H1 (cell line): Measurements from ENCODE around the gene C14orf119. TPM values are rescaled to one million over a fixed set of nuclear protein-coding genes. Genes with fewer than 3 reads are reported as not detected.

ENCODE experiments used
- CTCF ChIA-PET: fragments of 300-600 bp; sonication (Branson Sonifier 250); formaldehyde crosslinking; loops from one replicate; lab custom pipeline; 2021; ENCODE audit not compliant: partially characterized antibody; lab: Charles Lee
- POLR2A ChIA-PET: fragments of 300-600 bp; sonication (Branson Sonifier 250); formaldehyde crosslinking; loops from one replicate; lab custom pipeline; 2021; ENCODE audit warnings: inconsistent platforms; ENCODE audit not compliant: partially characterized antibody; lab: Charles Lee
- DNase-seq, 2 experiments: peaks; one replicate each; pipeline versions ENCODE4 v3.0.0 to v3.0.0-alpha.2; 2010 to 2022; ENCODE audit warnings: low spot score in 2 of 2, low read depth in 1 of 2, mixed read lengths in 1 of 2
- FAIRE-seq: peaks from 2 replicates; lab custom pipeline; 2011; peaks lifted over from hg19 to GRCh38; lab: Jason Lieb, UNC
- H2AFZ ChIP-seq: 2 replicates; pipeline ENCODE4 v1.8.1; 2012; ENCODE audit warnings: low read length, inconsistent platforms
- H2AK5ac ChIP-seq: 2 replicates; pipeline ENCODE4 v1.6.1; 2013; ENCODE audit warnings: low read depth, low read length
- H2BK120ac ChIP-seq: replicated peaks from 2 replicates; pipeline ENCODE3; 2013; ENCODE audit warnings: low read depth, low read length, inconsistent platforms
- H2BK12ac ChIP-seq: 2 replicates; pipeline ENCODE4 v1.6.1; 2013; ENCODE audit warnings: low read depth, low read length
- H2BK15ac ChIP-seq: 2 replicates; pipeline ENCODE4 v1.6.1; 2013; ENCODE audit warnings: low read length
- H2BK20ac ChIP-seq: 2 replicates; pipeline ENCODE4 v1.6.1; 2013; ENCODE audit warnings: low read length
- H2BK5ac ChIP-seq: 2 replicates; pipeline ENCODE4 v1.6.1; 2013; ENCODE audit warnings: low read depth, low read length
- H3K14ac ChIP-seq: 2 replicates; pipeline ENCODE4 v1.6.1; 2013; ENCODE audit warnings: inconsistent platforms; ENCODE audit not compliant: insufficient read length
- H3K18ac ChIP-seq: 2 replicates; pipeline ENCODE4 v1.6.1; 2013; ENCODE audit warnings: low read length; ENCODE audit errors: extremely low read depth
- H3K23ac ChIP-seq: 2 replicates; pipeline ENCODE4 v1.6.1; 2013; ENCODE audit warnings: inconsistent platforms; ENCODE audit not compliant: insufficient read length
- H3K23me2 ChIP-seq: 2 replicates; pipeline ENCODE4 v1.6.1; 2013; ENCODE audit warnings: low read depth, low read length
- H3K27ac ChIP-seq: 2 replicates; pipeline ENCODE4 v1.6.1; 2011; ENCODE audit warnings: low read depth, low read length, inconsistent platforms
- H3K27me3 ChIP-seq, 4 experiments: replicated peaks in 1 of 4; 1 replicate in 1 of 4; 2 replicates in 3 of 4; pipeline versions ENCODE4 v1.6.1 to v1.8.1; 2011 to 2013; ENCODE audit warnings: low read length in 3 of 4, mild to moderate bottlenecking in 3 of 4, inconsistent platforms in 2 of 4, mixed read lengths in 2 of 4, moderate library complexity in 1 of 4; ENCODE audit not compliant: control insufficient read depth in 3 of 4, insufficient read depth in 3 of 4; ENCODE audit errors: extremely low read depth in 1 of 4
- H3K36me3 ChIP-seq, 4 experiments: 2 replicates each; pipeline versions ENCODE4 v1.6.1 to v1.8.1; 2011 to 2013; ENCODE audit warnings: mild to moderate bottlenecking in 4 of 4, low read length in 3 of 4, moderate library complexity in 2 of 4, control low read depth in 1 of 4, inconsistent platforms in 1 of 4; ENCODE audit not compliant: insufficient read depth in 4 of 4, control insufficient read depth in 2 of 4
- H3K4ac ChIP-seq: replicated peaks from 2 replicates; pipeline ENCODE3; 2013; ENCODE audit warnings: low read length, low read depth, mixed read lengths, inconsistent platforms; ENCODE audit not compliant: insufficient read length
- H3K4me1 ChIP-seq, 4 experiments: replicated peaks in 1 of 4; 1 replicate in 1 of 4; 2 replicates in 3 of 4; pipeline versions ENCODE4 v1.6.1 to v1.8.1; 2011 to 2013; ENCODE audit warnings: low read length in 3 of 4, inconsistent platforms in 2 of 4, mixed read lengths in 1 of 4; ENCODE audit not compliant: insufficient read depth in 4 of 4, control insufficient read depth in 3 of 4
- H3K4me2 ChIP-seq, 2 experiments: 2 replicates each; pipeline versions ENCODE4 v1.6.1 to v1.8.1; 2011 to 2013; ENCODE audit warnings: low read depth in 2 of 2, low read length in 2 of 2, control low read depth in 1 of 2, inconsistent platforms in 1 of 2, mild to moderate bottlenecking in 1 of 2; ENCODE audit not compliant: insufficient read depth in 1 of 2
- H3K4me3 ChIP-seq, 4 experiments: fragments of 200-600, 300-600 bp in 1 of 4; sonication (generic), shearing (Covaris generic), sonication (Bioruptor Twin) in 1 of 4; 2 replicates each; pipeline versions ENCODE4 v1.5.1 to v1.8.1; 2011 to 2016; ENCODE audit warnings: low read length in 4 of 4, low read depth in 3 of 4, control low read depth in 2 of 4, inconsistent platforms in 2 of 4, mild to moderate bottlenecking in 2 of 4, mixed read lengths in 1 of 4, moderate library complexity in 1 of 4; ENCODE audit not compliant: insufficient read depth in 2 of 4; ENCODE audit errors: extremely low read depth in 1 of 4
- H3K56ac ChIP-seq: replicated peaks from 2 replicates; pipeline ENCODE3; 2013; ENCODE audit warnings: low read depth, mild to moderate bottlenecking, mixed read lengths, low read length, inconsistent platforms; ENCODE audit not compliant: insufficient read length
- H3K79me1 ChIP-seq: 2 replicates; pipeline ENCODE4 v1.6.1; 2013; ENCODE audit warnings: low read depth, low read length, control low read depth
- H3K79me2 ChIP-seq, 2 experiments: 2 replicates each; pipeline versions ENCODE4 v1.6.1 to v1.8.1; 2012 to 2013; ENCODE audit warnings: low read length in 2 of 2, mild to moderate bottlenecking in 2 of 2, inconsistent platforms in 1 of 2; ENCODE audit not compliant: insufficient read depth in 2 of 2, control insufficient read depth in 1 of 2
- H3K9ac ChIP-seq, 4 experiments: replicated peaks in 1 of 4; 1 replicate in 1 of 4; 2 replicates in 3 of 4; pipeline versions ENCODE4 v1.6.1 to v1.8.1; 2011 to 2013; ENCODE audit warnings: low read depth in 3 of 4, low read length in 3 of 4, control low read depth in 2 of 4, mild to moderate bottlenecking in 2 of 4, moderate library complexity in 2 of 4, inconsistent platforms in 1 of 4; ENCODE audit errors: extremely low read depth in 1 of 4
- H3K9me3 ChIP-seq, 2 experiments: 2 replicates each; pipeline versions ENCODE4 v1.6.1 to v1.8.1; 2012 to 2013; ENCODE audit warnings: mild to moderate bottlenecking in 2 of 2, moderate library complexity in 2 of 2, control low read depth in 1 of 2, inconsistent platforms in 1 of 2, low read depth in 1 of 2, low read length in 1 of 2, mixed read lengths in 1 of 2; ENCODE audit not compliant: insufficient read depth in 2 of 2
- H4K20me1 ChIP-seq, 2 experiments: replicated peaks in 1 of 2; 2 replicates each; pipeline versions ENCODE3 to v1.8.1; 2011 to 2013; ENCODE audit warnings: inconsistent platforms in 2 of 2, low read length in 2 of 2, mild to moderate bottlenecking in 1 of 2; ENCODE audit not compliant: insufficient read depth in 2 of 2, control insufficient read depth in 1 of 2
- H4K5ac ChIP-seq: 2 replicates; pipeline ENCODE4 v1.6.1; 2013; ENCODE audit warnings: low read length, low read depth, mixed read lengths, inconsistent platforms; ENCODE audit not compliant: insufficient read length
- H4K8ac ChIP-seq: 2 replicates; pipeline ENCODE4 v1.8.0; 2013; ENCODE audit warnings: mild to moderate bottlenecking, moderate library complexity, low read length, inconsistent platforms; ENCODE audit not compliant: insufficient read depth; ENCODE audit errors: extremely low read depth
- H4K91ac ChIP-seq: replicated peaks from 2 replicates; pipeline ENCODE3; 2013; ENCODE audit warnings: low read length, mixed read lengths, inconsistent platforms; ENCODE audit not compliant: insufficient read length
- BRCA1 ChIP-seq: IDR thresholded peaks from 2 replicates; pipeline ENCODE4 v1.6.1; 2012; ENCODE audit warnings: low read depth, low read length, improper control_type of control experiment
- CBX5 ChIP-seq: fragments of 300-800, 300-1000 bp; sonication (generic); IDR thresholded peaks from 2 replicates; pipeline ENCODE4 v1.7.1; 2016; ENCODE audit warnings: antibody characterized with exemption, low read length, low read depth
- CTBP2 ChIP-seq: IDR thresholded peaks from 2 replicates; pipeline ENCODE4 v1.7.0; 2011; ENCODE audit warnings: borderline replicate concordance, mild to moderate bottlenecking, moderate library complexity, mixed read lengths, low read length; ENCODE audit not compliant: insufficient read depth, insufficient read length
- EZH2 ChIP-seq: fragments of 200-600 bp; sonication (generic); IDR thresholded peaks from 2 replicates; pipeline ENCODE4 v1.7.1; 2012; ENCODE audit warnings: low read depth, mild to moderate bottlenecking, moderate library complexity, low read length, inconsistent platforms; ENCODE audit not compliant: severe bottlenecking
- MAFK ChIP-seq: IDR thresholded peaks from 2 replicates; pipeline ENCODE4 v1.6.1; 2012; ENCODE audit warnings: low read depth, mild to moderate bottlenecking, improper control_type of control experiment, low read length
- SAP30 ChIP-seq: fragments of 300-600 bp; sonication (generic); IDR thresholded peaks from 2 replicates; pipeline ENCODE4 v1.7.1; 2012; ENCODE audit warnings: low read length, moderate library complexity, mild to moderate bottlenecking, inconsistent platforms; ENCODE audit not compliant: insufficient read depth, insufficient replicate concordance
- TEAD4 ChIP-seq: IDR thresholded peaks from 2 replicates; pipeline ENCODE4 v1.6.1; 2012; ENCODE audit warnings: low read depth, low read length, inconsistent platforms, mixed read lengths
- WGBS, 2 experiments: shearing (Covaris generic) in 1 of 2; methylation state at CpG; one replicate each; pipeline versions ENCODE4 v1.1.6 to v1.1.7; 2013 to 2015; ENCODE audit warnings: low lambda C conversion rate in 2 of 2, mixed read lengths in 2 of 2, inconsistent platforms in 1 of 2, low coverage in 1 of 2, missing lambda C conversion rate in 1 of 2; ENCODE audit not compliant: insufficient replicate concordance in 2 of 2, insufficient coverage in 1 of 2, insufficient read length in 1 of 2; ENCODE audit errors: extremely low coverage in 1 of 2, missing lambda C conversion rate in 1 of 2; 5-methylcytosine and 5-hydroxymethylcytosine counted together
- polyA plus RNA-seq, 7 experiments: library from polyadenylated mRNA; depleted of rRNA in 3 of 7; stranded (reverse) in 5 of 7; unstranded in 2 of 7; fragments of >200 nt in 5 of 7; fragments of 200-250 nt in 2 of 7; gene quantifications; 1 replicate in 5 of 7; 2 replicates in 1 of 7; 4 replicates in 1 of 7; pipeline versions ENCODE4 v1.2.1 to v1.2.3, GENCODE V29; 2011 to 2013; ENCODE audit warnings: missing spikeins in 2 of 7, mixed read lengths in 2 of 7
- total RNA-seq: library from RNA; stranded (reverse); fragmentation: NEBNext Ultra II Directional; extraction: Animal tissue kit (Norgen Biotek cat#: 25700); gene quantifications from 2 replicates; pipeline ENCODE4 v1.2.1, GENCODE V29; 2021

C14orf119 gene
- total and polyA plus RNA-seq, 2 of the 8 experiments (the other 6 are each of a cell fraction or from before 2014, with no cell fraction given), result 78.1 to 94.0 TPM

DNA sequence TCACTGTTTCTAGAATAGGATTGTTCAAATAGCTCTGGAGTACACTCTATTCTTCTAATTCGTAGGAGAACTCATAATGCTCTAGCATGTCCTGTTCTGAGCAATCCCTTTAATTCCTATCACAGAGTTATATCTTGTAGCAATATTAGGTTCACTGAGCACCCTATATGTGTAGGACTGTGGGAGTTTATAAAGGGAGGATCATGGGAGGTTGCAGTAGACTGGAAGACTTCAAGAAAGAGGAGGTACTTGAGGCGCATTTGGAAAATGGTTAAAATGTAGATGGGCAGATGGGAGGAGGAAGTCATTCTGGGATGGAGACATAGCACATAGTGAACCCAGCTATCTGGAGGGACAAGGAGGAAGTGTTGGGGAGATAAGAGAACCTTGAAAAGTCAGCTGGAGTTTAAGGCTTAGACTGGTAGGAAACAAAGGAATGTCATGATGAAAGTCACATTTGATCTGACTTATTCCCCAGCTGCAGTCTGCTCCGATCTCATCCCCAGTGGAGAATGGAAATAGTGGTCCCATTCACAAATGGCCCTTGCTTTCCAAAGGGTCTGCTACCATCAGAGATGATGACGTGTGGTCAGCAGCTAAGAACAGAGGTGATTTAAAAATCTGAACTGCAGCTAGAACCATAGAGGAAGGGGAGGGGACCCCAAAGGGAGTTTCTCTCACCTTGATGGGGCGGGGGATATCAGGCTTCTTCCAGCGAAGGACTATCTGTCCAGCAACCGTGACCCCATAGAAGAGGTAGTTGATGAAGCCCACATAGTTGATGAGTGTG is 33.9 kb downstream of the C14orf119 start:
- Histone ChIP-seq H3K18ac (no peak overlapping the region), H2BK120ac (no peak overlapping the region), H2AFZ (no peak overlapping the region), H4K8ac (no peak overlapping the region), H3K56ac (no peak overlapping the region), H3K23ac (no peak overlapping the region), H3K4me1 (0 out of 7 replicates have a peak, but pooled peaks cover 0 to 2% (median 0%) of the 10 kb centered on the region in 4 experiments), H2AK5ac (no peak overlapping the region), H3K27ac (no peak overlapping the region), H2BK5ac (no peak overlapping the region), H3K23me2 (no peaks in the 10 kb centered on the region), H3K14ac (no peak overlapping the region), H3K4me2 (no peak overlapping the region), H3K79me1 (no peaks in the 10 kb centered on the region), H2BK12ac (no peak overlapping the region), H3K4me3 (no peak overlapping the region), H4K5ac (no peak overlapping the region), H2BK15ac (no peak overlapping the region), H3K79me2 (no peaks in the 10 kb centered on the region), H3K27me3 (no peaks in the 10 kb centered on the region), H3K9me3 (no peaks in the 10 kb centered on the region), H3K4ac (no peak overlapping the region), H2BK20ac (no peak overlapping the region), H3K36me3 (peaks cover 15 to 52% (median 23%) of the 10 kb centered on the region in 4 experiments), H4K91ac (no peak overlapping the region), H3K9ac (no peak overlapping the region), H4K20me1 (peaks cover 0 to 2% of the 10 kb centered on the region in 2 experiments)
- ChIA-PET CTCF (interaction anchor here (1.1 to 3.4 kb wide), 4 partner anchors 8 to 165 kb away, joined by 3 to 27 read pairs (median 5); no protein-coding TSS in a partner anchor), POLR2A (interaction anchor here (1.0 to 2.1 kb wide), 5 partner anchors 10 to 66 kb away, joined by 3 to 6 read pairs (median 3); partner anchors contain the start of genes ACIN1 and C14orf119)
- DNase-seq (no peak), FAIRE-seq (no peak)
- WGBS, 2 experiments, result 85% methylated on average over 7 of the region's 7 CpGs; no CpG with 5 or more reads in 1 of the 2 experiments
- TF ChIP-seq CTBP2 (no peak), MAFK (no peak), BRCA1 (no peak), CBX5 (no peak), SAP30 (no peak), EZH2 (no peak), TEAD4 (no peak)
